HCT116 (cell line): ENCODE measurements around the gene PRKCZ. TPM values are rescaled to one million over a fixed set of nuclear protein-coding genes. Genes with fewer than 3 reads are reported as not detected.

ENCODE experiments used
- ATAC-seq: fragments of 200-7000 bp; cut with Tn5 transposase; 2 replicates; pipeline ENCODE4 v1.9.1; 2020; ENCODE audit warnings: mild to moderate bottlenecking, moderate library complexity
- BruUV-seq: library from RNA; stranded (reverse); fragments of 400-500 nt; replicated peaks from 2 replicates; lab custom pipeline; 2021; lab: Mats Ljungman, UMichigan
- CTCF ChIA-PET: fragments of 300-600 bp; sonication (Branson Sonifier 250); formaldehyde crosslinking; loops from one replicate; lab custom pipeline; 2021; ENCODE audit warnings: antibody characterized with exemption; lab: Charles Lee
- POLR2A ChIA-PET: fragments of 300-600, 350-600 bp; sonication (Branson Sonifier 250); formaldehyde crosslinking; loops from one replicate; lab custom pipeline; 2021; ENCODE audit warnings: antibody characterized with exemption; lab: Charles Lee
- RAD21 ChIA-PET, 2 experiments: fragments of 300-600 bp; sonication (Branson Sonifier 250); formaldehyde crosslinking; loops; one replicate each; lab custom pipeline; 2023; ENCODE audit warnings: low total read pairs in 2 of 2; ENCODE audit not compliant: uncharacterized antibody in 2 of 2, unreplicated experiment in 2 of 2, low non-redundant PET in 1 of 2; lab: Charles Lee
- DNase-seq: peaks from one replicate; pipeline ENCODE4 v3.0.0-alpha.2; 2010; ENCODE audit warnings: low read depth, low spot score
- H2AFZ ChIP-seq: fragments of 200-600 bp; shearing (Covaris generic), sonication (generic); 2 replicates; pipeline ENCODE4 v1.6.1; 2017; ENCODE audit warnings: low read depth, mixed run types, mixed read lengths, antibody characterized with exemption, low read length; ENCODE audit not compliant: poor library complexity, severe bottlenecking
- H3K27ac ChIP-seq: 2 replicates; pipeline ENCODE4 v1.5.1; 2012; ENCODE audit warnings: low read depth, low read length
- H3K27me3 ChIP-seq: fragments of 200-600 bp; sonication (generic); 2 replicates; pipeline ENCODE4 v1.6.1; 2016; ENCODE audit warnings: mixed run types, low read length, mixed read lengths; ENCODE audit not compliant: insufficient read depth
- H3K36me3 ChIP-seq, 2 experiments: fragments of 200-500 bp in 1 of 2; fragments of 200-600 bp in 1 of 2; sonication (Bioruptor generic) in 1 of 2; sonication (generic) in 1 of 2; 2 replicates each; pipeline versions ENCODE4 v1.5.1 to v1.6.1; 2014 to 2016; ENCODE audit warnings: low read length in 2 of 2, inconsistent platforms in 1 of 2, mixed read lengths in 1 of 2, mixed run types in 1 of 2; ENCODE audit not compliant: insufficient read depth in 2 of 2, control insufficient read depth in 1 of 2
- H3K4me1 ChIP-seq, 2 experiments: fragments of 200-600 bp in 1 of 2; sonication (generic) in 1 of 2; 2 replicates each; pipeline versions ENCODE4 v1.5.1 to v1.6.1; 2012 to 2017; ENCODE audit warnings: low read length in 2 of 2, inconsistent platforms in 1 of 2, mild to moderate bottlenecking in 1 of 2, mixed read lengths in 1 of 2, mixed run types in 1 of 2, moderate library complexity in 1 of 2; ENCODE audit not compliant: insufficient read depth in 2 of 2, control insufficient read depth in 1 of 2
- H3K4me2 ChIP-seq: fragments of 200-600 bp; sonication (generic); 2 replicates; pipeline ENCODE4 v1.6.1; 2017; ENCODE audit warnings: mixed run types, low read length, mixed read lengths
- H3K4me3 ChIP-seq, 2 experiments: fragments of 200-600 bp in 1 of 2; sonication (generic) in 1 of 2; replicated peaks in 1 of 2; 2 replicates each; pipeline ENCODE4 v1.5.1; 2011 to 2016; ENCODE audit warnings: low read length in 2 of 2, control low read depth in 1 of 2, low read depth in 1 of 2, mild to moderate bottlenecking in 1 of 2, mixed read lengths in 1 of 2, mixed run types in 1 of 2
- H3K79me2 ChIP-seq: fragments of 200-600 bp; sonication (generic); 2 replicates; pipeline ENCODE4 v1.6.1; 2017; ENCODE audit warnings: mild to moderate bottlenecking, mixed run types, low read length, moderate library complexity, mixed read lengths; ENCODE audit not compliant: insufficient read depth
- H3K9ac ChIP-seq: fragments of 200-600 bp; sonication (generic); 2 replicates; pipeline ENCODE4 v1.6.1; 2016; ENCODE audit warnings: low read length, mixed read lengths
- H3K9me2 ChIP-seq: fragments of 200-600 bp; sonication (generic), shearing (Covaris generic); 2 replicates; pipeline ENCODE4 v1.6.1; 2017; ENCODE audit warnings: mixed run types, mild to moderate bottlenecking, moderate library complexity; ENCODE audit not compliant: insufficient read depth
- H3K9me3 ChIP-seq, 2 experiments: fragments of 200-500 bp in 1 of 2; fragments of 200-600 bp in 1 of 2; sonication (Bioruptor generic) in 1 of 2; sonication (generic) in 1 of 2; 2 replicates each; pipeline ENCODE4 v1.6.1; 2014 to 2017; ENCODE audit warnings: low read length in 2 of 2, mixed read lengths in 2 of 2, inconsistent platforms in 1 of 2, low read depth in 1 of 2, mild to moderate bottlenecking in 1 of 2, mixed run types in 1 of 2, moderate library complexity in 1 of 2; ENCODE audit not compliant: control insufficient read depth in 1 of 2, insufficient read depth in 1 of 2
- H4K20me1 ChIP-seq: fragments of 200-600 bp; sonication (generic), shearing (Covaris generic); 2 replicates; pipeline ENCODE4 v1.6.1; 2017; ENCODE audit warnings: mixed run types, mild to moderate bottlenecking, moderate library complexity; ENCODE audit not compliant: insufficient read depth
- CBX3 ChIP-seq: IDR thresholded peaks from 2 replicates; pipeline ENCODE4 v1.6.1; 2012; ENCODE audit warnings: low read depth
- CEBPB ChIP-seq: IDR thresholded peaks from 2 replicates; pipeline ENCODE4 v1.6.1; 2012; ENCODE audit warnings: low read depth
- EGR1 ChIP-seq: IDR thresholded peaks from 2 replicates; pipeline ENCODE4 v1.6.1; 2012; ENCODE audit warnings: low read depth
- ELF1 ChIP-seq: IDR thresholded peaks from 2 replicates; pipeline ENCODE4 v1.6.1; 2012; ENCODE audit warnings: low read depth, borderline replicate concordance
- EZH2phosphoT487 ChIP-seq: fragments of 200-600 bp; IDR thresholded peaks from 2 replicates; pipeline ENCODE4 v1.6.1; 2018; ENCODE audit warnings: antibody characterized with exemption, borderline replicate concordance
- FOSL1 ChIP-seq: IDR thresholded peaks from 2 replicates; pipeline ENCODE4 v1.6.1; 2012; ENCODE audit warnings: low read depth
- JUND ChIP-seq: IDR thresholded peaks from 2 replicates; pipeline ENCODE4 v1.6.1; 2012
- SIN3A ChIP-seq: IDR thresholded peaks from 2 replicates; pipeline ENCODE4 v1.6.1; 2012; ENCODE audit warnings: low read depth
- SP1 ChIP-seq: IDR thresholded peaks from 2 replicates; pipeline ENCODE4 v1.6.1; 2012; ENCODE audit warnings: low read depth
- SRF ChIP-seq: IDR thresholded peaks from 2 replicates; pipeline ENCODE4 v1.6.1; 2012; ENCODE audit warnings: low read depth
- YY1 ChIP-seq: IDR thresholded peaks from 2 replicates; pipeline ENCODE4 v1.6.1; 2011; ENCODE audit warnings: low read length, low read depth, moderate library complexity, mild to moderate bottlenecking; ENCODE audit not compliant: insufficient replicate concordance; ENCODE audit errors: extremely low read depth
- ZNF274 ChIP-seq: fragments of 200-500 bp; sonication (Bioruptor generic); IDR thresholded peaks from 2 replicates; pipeline ENCODE4 v1.6.1; 2014; ENCODE audit warnings: mild to moderate bottlenecking, low read depth, low read length, inconsistent platforms
- intact Hi-C: fragments of 100-400 bp; cut with micrococcal nuclease; formaldehyde crosslinking; loops from 2 replicates; pipeline ENCODE4 v1.10.0; 2022
- total RNA-seq: library from RNA; stranded (reverse); gene quantifications from one replicate; pipeline ENCODE4 v1.2.1, GENCODE V29; 2021; ENCODE audit not compliant: unreplicated experiment
- TF ChIP-seq, protein P1 (sequence below): IDR thresholded peaks from 2 replicates; pipeline ENCODE4 v1.6.1; 2011; ENCODE audit warnings: mild to moderate bottlenecking, low read length, moderate library complexity; ENCODE audit not compliant: insufficient replicate concordance; ENCODE audit errors: extremely low read depth
- TF ChIP-seq, protein P2 (sequence below), 3 experiments: fragments of 200-600 bp in 1 of 3; sonication (generic) in 1 of 3; IDR thresholded peaks in 2 of 3; conservative IDR thresholded peaks in 1 of 3; 2 replicates each; pipeline ENCODE4 v1.5.1; 2012 to 2017; ENCODE audit warnings: low read depth in 2 of 3, low read length in 2 of 3, antibody characterized with exemption in 1 of 3, borderline replicate concordance in 1 of 3, control low read depth in 1 of 3, mild to moderate bottlenecking in 1 of 3, mixed read lengths in 1 of 3, mixed run types in 1 of 3, moderate library complexity in 1 of 3; ENCODE audit not compliant: insufficient read depth in 1 of 3
- TF ChIP-seq, protein P3 (sequence below): IDR thresholded peaks from 2 replicates; pipeline ENCODE4 v1.6.1; 2012; ENCODE audit warnings: low read depth
- TF ChIP-seq, protein P4 (sequence below): IDR thresholded peaks from 2 replicates; pipeline ENCODE4 v1.6.1; 2012

Gene PRKCZ
- total RNA-seq, 1 experiment from 2014 or later, result 46.8 TPM

DNA sequence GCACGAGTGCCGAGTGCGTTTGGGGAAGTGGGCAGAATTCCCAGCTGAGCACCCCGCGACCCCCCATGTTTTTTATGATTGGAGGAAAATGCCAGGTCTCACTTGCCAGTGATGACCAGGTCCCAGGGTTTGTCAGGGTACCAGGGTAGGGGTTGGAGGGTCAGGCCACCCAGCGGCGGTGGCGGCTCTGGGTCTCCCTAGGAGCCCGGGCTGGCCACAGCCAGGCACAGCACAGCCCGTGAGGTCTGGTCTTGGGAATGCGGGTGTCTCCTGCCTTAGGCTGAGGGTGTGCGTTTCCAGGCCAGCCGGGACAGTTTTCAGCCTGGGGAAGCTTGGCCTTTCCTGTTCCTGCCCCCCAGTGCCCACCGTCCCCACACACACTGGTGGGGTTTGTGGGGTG lies 22.7 kb downstream of the PRKCZ start:
- intact Hi-C loops, result no loop called here
- Histone ChIP-seq H3K4me1 (no peaks in the 10 kb centered on the region), H2AFZ (no peak overlapping the region), H3K27ac (no peak overlapping the region), H3K79me2 (no peaks in the 10 kb centered on the region; the same call in 1 of the 2 replicates), H4K20me1 (no peaks in the 10 kb centered on the region), H3K36me3 (peaks cover 0 to 6% of the 10 kb centered on the region in 2 experiments; a peak in 1 of 4 replicates), H3K27me3 (no peaks in the 10 kb centered on the region), H3K4me2 (no peak overlapping the region), H3K9ac (no peak overlapping the region), H3K9me2 (no peaks in the 10 kb centered on the region), H3K9me3 (peaks cover 10% of the 10 kb centered on the region in 2 experiments; a peak in 3 of 4 replicates), H3K4me3 (no peak overlapping the region)
- RAD21 ChIA-PET, result no interaction called here
- CTCF ChIA-PET, result no interaction called here
- BruUV-seq, result no TSS peak
- TF ChIP-seq ZNF274, result no peak
- no peak for TF ChIP-seq EZH2phosphoT487
- TF ChIP-seq SRF, result no peak
- TF ChIP-seq EGR1, result no peak
- no peak for TF ChIP-seq CBX3
- TF ChIP-seq, protein P1, sequence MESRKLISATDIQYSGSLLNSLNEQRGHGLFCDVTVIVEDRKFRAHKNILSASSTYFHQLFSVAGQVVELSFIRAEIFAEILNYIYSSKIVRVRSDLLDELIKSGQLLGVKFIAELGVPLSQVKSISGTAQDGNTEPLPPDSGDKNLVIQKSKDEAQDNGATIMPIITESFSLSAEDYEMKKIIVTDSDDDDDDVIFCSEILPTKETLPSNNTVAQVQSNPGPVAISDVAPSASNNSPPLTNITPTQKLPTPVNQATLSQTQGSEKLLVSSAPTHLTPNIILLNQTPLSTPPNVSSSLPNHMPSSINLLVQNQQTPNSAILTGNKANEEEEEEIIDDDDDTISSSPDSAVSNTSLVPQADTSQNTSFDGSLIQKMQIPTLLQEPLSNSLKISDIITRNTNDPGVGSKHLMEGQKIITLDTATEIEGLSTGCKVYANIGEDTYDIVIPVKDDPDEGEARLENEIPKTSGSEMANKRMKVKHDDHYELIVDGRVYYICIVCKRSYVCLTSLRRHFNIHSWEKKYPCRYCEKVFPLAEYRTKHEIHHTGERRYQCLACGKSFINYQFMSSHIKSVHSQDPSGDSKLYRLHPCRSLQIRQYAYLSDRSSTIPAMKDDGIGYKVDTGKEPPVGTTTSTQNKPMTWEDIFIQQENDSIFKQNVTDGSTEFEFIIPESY, result no peak
- TF ChIP-seq ELF1, result no peak
- TF ChIP-seq, protein P2, sequence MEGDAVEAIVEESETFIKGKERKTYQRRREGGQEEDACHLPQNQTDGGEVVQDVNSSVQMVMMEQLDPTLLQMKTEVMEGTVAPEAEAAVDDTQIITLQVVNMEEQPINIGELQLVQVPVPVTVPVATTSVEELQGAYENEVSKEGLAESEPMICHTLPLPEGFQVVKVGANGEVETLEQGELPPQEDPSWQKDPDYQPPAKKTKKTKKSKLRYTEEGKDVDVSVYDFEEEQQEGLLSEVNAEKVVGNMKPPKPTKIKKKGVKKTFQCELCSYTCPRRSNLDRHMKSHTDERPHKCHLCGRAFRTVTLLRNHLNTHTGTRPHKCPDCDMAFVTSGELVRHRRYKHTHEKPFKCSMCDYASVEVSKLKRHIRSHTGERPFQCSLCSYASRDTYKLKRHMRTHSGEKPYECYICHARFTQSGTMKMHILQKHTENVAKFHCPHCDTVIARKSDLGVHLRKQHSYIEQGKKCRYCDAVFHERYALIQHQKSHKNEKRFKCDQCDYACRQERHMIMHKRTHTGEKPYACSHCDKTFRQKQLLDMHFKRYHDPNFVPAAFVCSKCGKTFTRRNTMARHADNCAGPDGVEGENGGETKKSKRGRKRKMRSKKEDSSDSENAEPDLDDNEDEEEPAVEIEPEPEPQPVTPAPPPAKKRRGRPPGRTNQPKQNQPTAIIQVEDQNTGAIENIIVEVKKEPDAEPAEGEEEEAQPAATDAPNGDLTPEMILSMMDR (IDR thresholded peaks at IDR 0.05 in 2 of 3, conservative IDR thresholded peaks at IDR 0.05 in 1 of 3; ENCODE audit: borderline replicate concordance in 1 of 3, insufficient read depth in 1 of 3, low read depth in 2 of 3, low read length in 2 of 3), result no peak
- TF ChIP-seq FOSL1, result no peak
- TF ChIP-seq YY1, result no peak
- TF ChIP-seq, protein P3, sequence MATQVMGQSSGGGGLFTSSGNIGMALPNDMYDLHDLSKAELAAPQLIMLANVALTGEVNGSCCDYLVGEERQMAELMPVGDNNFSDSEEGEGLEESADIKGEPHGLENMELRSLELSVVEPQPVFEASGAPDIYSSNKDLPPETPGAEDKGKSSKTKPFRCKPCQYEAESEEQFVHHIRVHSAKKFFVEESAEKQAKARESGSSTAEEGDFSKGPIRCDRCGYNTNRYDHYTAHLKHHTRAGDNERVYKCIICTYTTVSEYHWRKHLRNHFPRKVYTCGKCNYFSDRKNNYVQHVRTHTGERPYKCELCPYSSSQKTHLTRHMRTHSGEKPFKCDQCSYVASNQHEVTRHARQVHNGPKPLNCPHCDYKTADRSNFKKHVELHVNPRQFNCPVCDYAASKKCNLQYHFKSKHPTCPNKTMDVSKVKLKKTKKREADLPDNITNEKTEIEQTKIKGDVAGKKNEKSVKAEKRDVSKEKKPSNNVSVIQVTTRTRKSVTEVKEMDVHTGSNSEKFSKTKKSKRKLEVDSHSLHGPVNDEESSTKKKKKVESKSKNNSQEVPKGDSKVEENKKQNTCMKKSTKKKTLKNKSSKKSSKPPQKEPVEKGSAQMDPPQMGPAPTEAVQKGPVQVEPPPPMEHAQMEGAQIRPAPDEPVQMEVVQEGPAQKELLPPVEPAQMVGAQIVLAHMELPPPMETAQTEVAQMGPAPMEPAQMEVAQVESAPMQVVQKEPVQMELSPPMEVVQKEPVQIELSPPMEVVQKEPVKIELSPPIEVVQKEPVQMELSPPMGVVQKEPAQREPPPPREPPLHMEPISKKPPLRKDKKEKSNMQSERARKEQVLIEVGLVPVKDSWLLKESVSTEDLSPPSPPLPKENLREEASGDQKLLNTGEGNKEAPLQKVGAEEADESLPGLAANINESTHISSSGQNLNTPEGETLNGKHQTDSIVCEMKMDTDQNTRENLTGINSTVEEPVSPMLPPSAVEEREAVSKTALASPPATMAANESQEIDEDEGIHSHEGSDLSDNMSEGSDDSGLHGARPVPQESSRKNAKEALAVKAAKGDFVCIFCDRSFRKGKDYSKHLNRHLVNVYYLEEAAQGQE, result no peak
- no peak for TF ChIP-seq JUND
- TF ChIP-seq, protein P4, sequence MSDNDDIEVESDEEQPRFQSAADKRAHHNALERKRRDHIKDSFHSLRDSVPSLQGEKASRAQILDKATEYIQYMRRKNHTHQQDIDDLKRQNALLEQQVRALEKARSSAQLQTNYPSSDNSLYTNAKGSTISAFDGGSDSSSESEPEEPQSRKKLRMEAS, result no peak
- TF ChIP-seq SIN3A, result no peak
- no peak for TF ChIP-seq CEBPB
- TF ChIP-seq SP1, result no peak
- POLR2A ChIA-PET, result no interaction called here
- ATAC-seq (no peak), DNase-seq (no peak)
